GM19395 (cell line): ENCODE data around the gene CXCL1.

Source experiments
- ATAC-seq: cut with Tn5 transposase; IDR thresholded peaks from one replicate; pipeline ENCODE4 v1.9.1; 2021; ENCODE audit warnings: mild to moderate bottlenecking, moderate library complexity; ENCODE audit not compliant: unreplicated experiment

Gene CXCL1

DNA sequence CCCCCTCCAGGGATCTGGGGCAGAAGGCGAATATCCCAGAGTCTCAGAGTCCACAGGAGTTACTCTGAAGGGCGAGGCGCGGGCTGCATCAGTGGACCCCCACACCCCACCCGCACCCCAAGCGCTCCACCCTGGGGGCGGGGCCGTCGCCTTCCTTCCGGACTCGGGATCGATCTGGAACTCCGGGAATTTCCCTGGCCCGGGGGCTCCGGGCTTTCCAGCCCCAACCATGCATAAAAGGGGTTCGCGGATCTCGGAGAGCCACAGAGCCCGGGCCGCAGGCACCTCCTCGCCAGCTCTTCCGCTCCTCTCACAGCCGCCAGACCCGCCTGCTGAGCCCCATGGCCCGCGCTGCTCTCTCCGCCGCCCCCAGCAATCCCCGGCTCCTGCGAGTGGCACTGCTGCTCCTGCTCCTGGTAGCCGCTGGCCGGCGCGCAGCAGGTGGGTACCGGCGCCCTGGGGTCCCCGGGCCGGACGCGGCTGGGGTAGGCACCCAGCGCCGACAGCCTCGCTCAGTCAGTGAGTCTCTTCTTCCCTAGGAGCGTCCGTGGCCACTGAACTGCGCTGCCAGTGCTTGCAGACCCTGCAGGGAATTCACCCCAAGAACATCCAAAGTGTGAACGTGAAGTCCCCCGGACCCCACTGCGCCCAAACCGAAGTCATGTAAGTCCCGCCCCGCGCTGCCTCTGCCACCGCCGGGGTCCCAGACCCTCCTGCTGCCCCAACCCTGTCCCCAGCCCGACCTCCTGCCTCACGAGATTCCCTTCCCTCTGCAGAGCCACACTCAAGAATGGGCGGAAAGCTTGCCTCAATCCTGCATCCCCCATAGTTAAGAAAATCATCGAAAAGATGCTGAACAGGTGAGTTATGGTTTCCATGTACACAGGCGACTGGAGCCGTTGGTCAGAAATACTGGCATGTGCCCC is at the start of gene CXCL1:
CXCL1 (plus strand) TSS at position 264 of the 926 bp plus-strand sequence; CDS start at position 342, 78 bp downstream.
- peak; percentile 51 for ATAC-seq

- no peak for ATAC-seq
Observed at GRCh38 chr4:73821325-73821724, 47.9 kb upstream of the CXCL1 start.

DNA sequence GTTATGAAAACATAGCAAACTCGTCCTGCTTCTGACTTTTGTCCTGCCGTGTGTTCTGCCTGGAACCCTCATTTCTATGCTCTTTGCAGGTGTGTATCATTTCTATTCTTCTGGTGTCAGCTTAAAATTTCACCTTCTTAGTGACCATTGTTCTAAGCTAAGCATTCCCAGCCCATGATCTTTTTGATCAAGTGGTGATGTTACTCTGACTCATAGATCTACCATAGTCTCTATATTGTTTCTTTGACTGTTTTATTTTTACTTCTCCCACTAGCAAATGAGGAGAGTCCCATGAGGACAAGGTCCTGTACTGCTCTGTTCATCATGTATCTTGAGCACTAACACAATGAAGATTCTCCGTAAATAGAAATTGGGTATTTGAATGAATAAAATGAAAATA is 46.8 kb upstream of the CXCL1 start:
- no peak for ATAC-seq

- no peak for ATAC-seq
Observed at GRCh38 chr4:73822812-73823504, 46.2 kb upstream of the CXCL1 start.

- ATAC-seq = no peak
Observed at GRCh38 chr4:73823760-73824159, 45.4 kb upstream of the CXCL1 start.

DNA sequence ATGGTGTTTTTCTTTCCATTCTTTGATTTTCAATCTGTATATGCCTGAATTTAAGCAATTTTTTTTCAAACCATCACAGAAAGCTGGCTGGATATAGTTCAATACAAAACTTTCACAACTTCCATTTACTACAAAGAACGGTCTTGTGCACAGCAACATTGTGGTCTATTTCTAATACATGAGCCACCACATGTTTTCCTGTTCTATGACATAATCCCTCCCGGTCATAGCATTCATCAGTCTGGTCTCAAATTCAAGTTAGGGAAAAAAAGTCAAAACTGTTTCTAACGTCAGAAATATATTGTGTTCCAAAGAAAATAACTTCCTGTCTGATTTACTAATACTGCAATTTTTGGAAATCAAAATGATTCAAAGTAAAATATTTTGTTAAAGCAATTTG is 40.2 kb upstream of the CXCL1 start:
- no peak for ATAC-seq

DNA sequence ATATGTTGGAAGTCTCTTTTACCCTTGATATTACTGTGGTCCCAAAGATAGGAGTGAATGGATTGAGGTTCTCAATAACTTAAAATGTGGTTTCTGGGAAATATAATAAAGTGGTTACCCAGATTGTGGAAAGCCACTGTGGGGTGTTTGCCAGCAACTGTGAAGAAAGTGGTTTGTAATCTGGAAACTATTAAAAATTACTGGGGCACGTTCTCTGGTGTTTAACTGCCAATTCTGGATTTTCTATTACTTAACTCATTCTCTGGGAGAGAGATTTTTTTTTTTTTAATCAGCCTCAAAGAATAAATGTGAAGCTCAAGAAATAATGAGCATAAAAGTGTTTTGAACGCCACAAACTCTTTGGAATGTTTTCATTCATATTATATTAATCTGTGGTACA is 37.6 kb upstream of the CXCL1 start:
- ATAC-seq = no peak

- ATAC-seq = no peak
Observed at GRCh38 chr4:73832651-73833237, 36.4 kb upstream of the CXCL1 start.

DNA sequence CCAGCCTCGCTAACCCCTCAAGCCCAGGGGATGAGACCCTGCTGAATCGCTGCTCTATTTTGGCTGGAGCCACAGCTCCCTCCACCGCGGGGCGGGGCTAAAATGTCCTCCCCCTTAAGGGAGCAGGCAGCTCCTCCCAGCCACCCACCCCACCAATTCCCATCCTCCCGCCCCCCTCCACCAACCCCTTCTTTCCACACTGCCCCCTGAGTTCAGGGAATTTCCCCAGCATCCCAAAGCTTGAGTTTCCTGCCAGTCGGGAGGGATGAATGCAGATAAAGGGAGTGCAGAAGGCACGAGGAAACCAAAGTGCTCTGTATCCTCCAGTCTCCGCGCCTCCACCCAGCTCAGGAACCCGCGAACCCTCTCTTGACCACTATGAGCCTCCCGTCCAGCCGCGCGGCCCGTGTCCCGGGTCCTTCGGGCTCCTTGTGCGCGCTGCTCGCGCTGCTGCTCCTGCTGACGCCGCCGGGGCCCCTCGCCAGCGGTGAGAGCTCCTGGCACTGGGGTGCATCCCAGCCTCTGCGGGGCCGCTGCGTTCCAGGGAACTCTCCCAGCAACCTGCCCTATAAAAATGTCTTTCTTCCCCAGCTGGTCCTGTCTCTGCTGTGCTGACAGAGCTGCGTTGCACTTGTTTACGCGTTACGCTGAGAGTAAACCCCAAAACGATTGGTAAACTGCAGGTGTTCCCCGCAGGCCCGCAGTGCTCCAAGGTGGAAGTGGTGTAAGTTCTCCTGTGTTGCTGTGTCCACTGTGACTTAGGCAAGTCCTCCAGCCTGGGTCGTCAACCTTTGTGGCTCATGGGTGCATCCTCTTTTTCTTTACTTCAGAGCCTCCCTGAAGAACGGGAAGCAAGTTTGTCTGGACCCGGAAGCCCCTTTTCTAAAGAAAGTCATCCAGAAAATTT is 32.6 kb upstream of the CXCL1 start, which contains the start of gene CXCL6:
CXCL6 (plus strand) TSS at position 306 of the 907 bp plus-strand sequence; CDS start at position 379, 73 bp downstream.
- no peak for ATAC-seq

- ATAC-seq = no peak
Observed at GRCh38 chr4:73839071-73839470, 30.1 kb upstream of the CXCL1 start.

- no peak for ATAC-seq
Observed at GRCh38 chr4:73839715-73840114, 29.5 kb upstream of the CXCL1 start.

DNA sequence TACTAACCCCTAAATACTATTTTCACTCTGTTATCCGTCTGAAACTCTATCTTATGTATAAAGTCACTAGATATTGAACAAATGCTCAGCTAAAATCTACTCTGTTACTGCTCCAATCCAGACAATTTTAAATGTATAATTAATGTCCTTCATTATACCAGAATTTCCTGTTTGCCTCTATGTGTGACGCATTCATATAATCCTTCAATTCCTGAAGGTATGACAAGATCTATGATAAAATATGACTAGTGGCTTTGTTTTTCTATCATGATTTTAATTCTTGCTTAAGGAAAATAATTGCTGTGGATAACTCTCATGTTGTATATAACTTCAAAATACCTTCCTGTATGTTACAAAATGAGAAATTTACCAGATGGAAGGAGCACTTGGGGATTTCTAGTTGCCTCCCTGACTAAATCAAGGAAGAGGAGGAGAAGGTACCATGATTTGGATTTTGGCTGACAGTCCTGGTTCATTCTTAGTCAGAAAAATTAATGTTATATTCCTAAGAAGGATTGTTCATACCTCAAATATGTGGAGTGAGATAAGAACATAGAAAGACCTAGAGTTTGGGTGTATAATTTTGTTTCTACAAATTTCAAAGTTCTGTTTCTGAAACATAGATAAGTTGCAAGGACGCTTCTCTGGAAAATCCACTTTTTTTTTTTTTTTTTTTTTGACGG is 27.8 kb upstream of the CXCL1 start:
- ATAC-seq = no peak

- ATAC-seq = no peak
Observed at GRCh38 chr4:73842696-73843095, 26.5 kb upstream of the CXCL1 start.

DNA sequence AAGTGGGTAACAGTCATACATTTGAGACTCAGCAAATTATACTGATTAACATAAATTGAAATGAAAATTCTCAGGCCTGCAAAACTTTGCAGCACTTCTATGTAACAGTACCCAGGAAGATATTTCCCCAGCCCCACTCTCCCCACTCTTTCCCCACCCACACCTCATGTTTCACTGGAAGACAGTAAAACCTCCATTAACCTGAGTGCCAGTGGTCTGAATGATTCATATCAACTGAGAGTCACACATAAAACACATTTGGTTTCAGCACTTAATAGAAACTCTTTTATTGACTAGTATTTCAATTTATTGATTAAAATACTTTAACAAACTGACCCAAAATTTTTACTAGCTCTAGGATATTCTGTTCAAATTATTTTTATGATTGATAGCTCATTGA is 25.8 kb upstream of the CXCL1 start:
- ATAC-seq = no peak

DNA sequence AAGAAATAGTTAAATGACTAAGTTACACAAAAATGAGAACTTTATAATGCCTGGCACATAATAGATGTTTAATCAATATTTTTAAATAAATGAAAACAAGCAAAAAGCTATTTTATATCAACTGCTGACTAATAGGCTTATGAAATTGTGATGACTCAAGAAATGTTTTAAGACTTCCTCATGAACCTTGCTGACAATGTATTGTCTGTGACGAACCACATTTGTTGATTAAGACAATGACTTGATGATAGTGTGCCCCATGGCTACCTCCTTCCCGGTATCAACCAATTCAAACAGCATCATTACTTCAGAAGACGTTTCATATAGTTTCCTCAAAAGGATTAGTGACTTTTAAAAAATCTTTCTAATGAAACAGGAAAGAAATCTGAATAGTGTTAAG is 24.8 kb upstream of the CXCL1 start:
- ATAC-seq = no peak

GRCh38 chr4:73844806-73845205 is 24.4 kb upstream of the CXCL1 start:
- no peak for ATAC-seq

DNA sequence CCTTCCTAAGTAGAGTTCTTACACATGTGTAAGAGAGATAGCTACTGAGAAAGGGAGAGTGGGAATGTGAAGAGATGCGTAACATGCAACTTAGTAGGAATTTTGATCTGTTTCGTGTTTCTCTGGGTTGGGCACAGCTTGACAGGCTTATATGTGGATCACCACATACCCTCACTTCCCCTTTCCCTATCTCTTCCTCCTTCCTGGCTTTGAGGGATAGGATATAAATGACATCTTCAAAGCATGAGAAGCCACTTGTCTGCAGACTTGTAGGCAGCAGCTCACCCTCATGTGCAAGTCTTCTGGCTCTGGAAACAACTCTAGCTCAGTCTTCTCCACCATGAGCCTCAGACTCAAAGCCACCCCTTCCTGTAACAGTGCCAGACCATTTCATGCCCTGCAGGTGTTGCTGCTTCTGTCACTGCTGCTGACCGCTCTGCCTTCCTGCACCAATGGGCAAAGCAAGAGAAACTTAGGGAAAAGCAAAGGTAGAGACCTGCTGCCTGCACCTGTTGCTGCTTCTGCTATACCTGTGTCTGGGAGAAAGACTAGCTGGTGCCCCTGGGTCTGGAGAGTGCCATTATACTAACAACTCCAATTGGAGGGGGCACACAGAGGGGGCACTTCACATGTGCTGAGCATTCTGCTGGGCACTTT is 21.5 kb upstream of the CXCL1 start:
- no peak for ATAC-seq

GRCh38 chr4:73848183-73848777 is 20.9 kb upstream of the CXCL1 start:
- ATAC-seq = no peak
